ENCODE measurements around the gene ZNF335. TPM values are rescaled to one million over a fixed set of nuclear protein-coding genes. Genes with fewer than 3 reads are reported as not detected.

ZNF335 gene
- total and polyA plus RNA-seq, 2 of the 13 experiments (the other 11 are each of a cell fraction or from before 2014, with no cell fraction given), result 9.7 to 13.7 TPM

- TF ChIP-seq ONECUT2 (CRISPR knock-in tag; IDR thresholded peaks at IDR 0.05) (no peak), ELF4 (CRISPR knock-in tag; IDR thresholded peaks at IDR 0.05; ENCODE audit: borderline replicate concordance) (no peak), NR2F1 (CRISPR knock-in tag; IDR thresholded peaks at IDR 0.05) (no peak), SNRNP70 (IDR thresholded peaks at IDR 0.05; ENCODE audit: low read depth, low read length) (no peak), JUNB (CRISPR knock-in tag; IDR thresholded peaks at IDR 0.05; ENCODE audit: borderline replicate concordance) (no peak), U2AF1 (optimal IDR thresholded peaks at IDR 0.05; ENCODE audit: low read depth, low read length) (no peak), TEAD3 (CRISPR knock-in tag; optimal IDR thresholded peaks at IDR 0.05; ENCODE audit: borderline replicate concordance) (no peak), ZNF670 (CRISPR knock-in tag; IDR thresholded peaks at IDR 0.05; ENCODE audit: borderline replicate concordance) (no peak), BORCS8-MEF2B (CRISPR knock-in tag; IDR thresholded peaks at IDR 0.05) (no peak; the same call in 1 of the 2 replicates), CHD2 (IDR thresholded peaks at IDR 0.05; ENCODE audit: low read depth, low read length) (no peak), ZNF224 (CRISPR knock-in tag; IDR thresholded peaks at IDR 0.05) (no peak), ZSCAN31 (CRISPR knock-in tag; IDR thresholded peaks at IDR 0.05; ENCODE audit: low read depth) (0 out of 2 replicates have a peak, but pooled peaks have one; percentile 35), GPBP1L1 (CRISPR knock-in tag; IDR thresholded peaks at IDR 0.05) (no peak), ZNF512 (CRISPR knock-in tag; IDR thresholded peaks at IDR 0.05) (no peak), ZNF451 (CRISPR knock-in tag; IDR thresholded peaks at IDR 0.05) (no peak), LRRFIP1 (CRISPR knock-in tag; conservative IDR thresholded peaks at IDR 0.05) (no peak), ZNF749 (CRISPR knock-in tag; IDR thresholded peaks at IDR 0.05; ENCODE audit: borderline replicate concordance) (no peak), KLF13 (CRISPR knock-in tag; IDR thresholded peaks at IDR 0.05) (0 out of 2 replicates have a peak, but pooled peaks have one; percentile 51), ATF7 (IDR thresholded peaks at IDR 0.05) (no peak), ATF7 (CRISPR knock-in tag; IDR thresholded peaks at IDR 0.05) (no peak), ZNF7 (CRISPR knock-in tag; IDR thresholded peaks at IDR 0.05) (no peak), ZNF574 (CRISPR knock-in tag; IDR thresholded peaks at IDR 0.05) (0 out of 2 replicates have a peak, but pooled peaks have one; percentile 32), POGZ (CRISPR knock-in tag; IDR thresholded peaks at IDR 0.05) (no peak)
These were observed 15.2 kb upstream of the ZNF335 start (continued) for GRCh38 chr20:45987108-45987780.

Data from HepG2 (cell line).